Fibroblast of pulmonary artery (primary cell): ENCODE data around the gene ZNF57.
"Not testable (repeated sequence)": the region's sequence is repeated elsewhere in the genome, so short reads cannot be mapped to it uniquely, and the experiment has no call there.

Experiments
- DNase-seq: peaks from one replicate; pipeline ENCODE4 v3.0.0-alpha.2; 2010; ENCODE audit warnings: low read depth
- H3K4me3 ChIP-seq: replicated peaks from 2 replicates; pipeline ENCODE4 v1.5.1; 2011; ENCODE audit warnings: low read depth, mild to moderate bottlenecking, control low read depth, low read length, moderate library complexity
- CTCF ChIP-seq: IDR thresholded peaks from 2 replicates; pipeline ENCODE4 v1.5.1; 2011; ENCODE audit warnings: mild to moderate bottlenecking, control low read depth, low read length, inconsistent platforms; ENCODE audit errors: missing control alignments

ZNF57 gene

DNA sequence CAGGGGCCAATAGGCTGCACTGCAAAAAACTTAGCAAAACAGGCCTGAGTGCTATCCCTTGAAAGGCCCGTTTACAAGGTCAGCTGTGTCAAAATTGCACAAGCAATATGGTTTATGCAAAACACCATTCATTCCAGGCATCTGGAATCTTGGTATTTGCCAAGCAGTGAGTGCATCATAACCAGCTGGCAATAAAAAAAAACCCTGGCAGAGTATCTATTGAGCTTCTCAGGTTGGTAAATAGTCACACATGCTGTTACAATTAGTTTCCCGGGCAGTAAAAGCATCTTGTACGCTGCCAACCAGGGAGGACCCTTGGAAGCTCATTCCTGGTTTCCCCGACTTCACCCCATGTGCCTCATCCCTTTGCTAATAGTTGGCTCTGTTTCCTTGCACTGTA, 22.8 kb downstream of the ZNF57 start:
- no peak for TF ChIP-seq CTCF
- no peak overlapping the region for H3K4me3 ChIP-seq
- DNase-seq, result peak; percentile 58

- H3K4me3 ChIP-seq, result no peak overlapping the region
- no peak for TF ChIP-seq CTCF
- DNase-seq, result no peak
Observed at GRCh38 chr19:2926341-2927031, 25.8 kb downstream of the ZNF57 start.

- H3K4me3 ChIP-seq, result no peak overlapping the region
- no peak for TF ChIP-seq CTCF
- no peak for DNase-seq
Observed at GRCh38 chr19:2927032-2927430, 26.3 kb downstream of the ZNF57 start.

DNA sequence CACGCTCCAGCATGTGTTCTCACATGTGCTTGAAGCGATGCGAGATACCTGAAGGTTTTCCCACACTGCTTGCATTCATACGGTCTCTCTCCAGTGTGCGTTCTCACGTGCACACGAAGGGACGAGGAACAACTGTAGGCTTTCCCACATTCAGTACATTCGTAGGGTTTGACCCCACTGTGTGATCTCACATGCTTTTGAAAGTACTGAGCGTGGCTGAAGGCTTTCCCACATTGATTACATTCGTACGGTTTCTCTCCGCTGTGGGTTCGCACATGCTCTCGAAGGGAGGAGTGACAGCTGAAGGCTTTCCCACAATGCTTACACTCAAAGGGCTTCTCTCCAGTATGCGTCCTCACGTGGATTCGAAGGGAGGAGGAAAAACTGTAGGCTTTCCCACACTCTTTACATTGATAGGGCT, 32.8 kb downstream of the ZNF57 start:
- no peak for TF ChIP-seq CTCF
- no peak overlapping the region for H3K4me3 ChIP-seq
- DNase-seq, result no peak

DNA sequence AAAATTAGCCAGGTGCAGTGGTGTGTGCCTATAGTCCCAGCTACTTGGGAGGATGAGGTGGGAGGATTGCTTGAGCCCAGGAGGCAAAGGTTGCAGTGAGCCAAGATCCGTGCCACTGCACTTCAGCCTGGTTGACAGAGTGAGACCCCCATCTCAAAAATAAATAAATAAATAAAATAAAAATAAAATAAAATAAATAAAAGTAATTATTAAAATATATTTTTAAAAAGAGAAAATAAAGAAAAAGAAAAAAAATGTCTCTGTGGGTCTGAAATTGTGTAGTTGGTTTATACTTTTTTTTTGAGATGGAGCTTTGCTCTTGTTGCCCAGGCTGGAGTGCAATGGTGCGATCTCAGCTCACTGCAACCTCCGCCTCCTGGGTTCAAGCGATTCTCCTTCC, 35.1 kb downstream of the ZNF57 start:
- DNase-seq, H3K4me3 ChIP-seq: not testable (repeated sequence)

DNA sequence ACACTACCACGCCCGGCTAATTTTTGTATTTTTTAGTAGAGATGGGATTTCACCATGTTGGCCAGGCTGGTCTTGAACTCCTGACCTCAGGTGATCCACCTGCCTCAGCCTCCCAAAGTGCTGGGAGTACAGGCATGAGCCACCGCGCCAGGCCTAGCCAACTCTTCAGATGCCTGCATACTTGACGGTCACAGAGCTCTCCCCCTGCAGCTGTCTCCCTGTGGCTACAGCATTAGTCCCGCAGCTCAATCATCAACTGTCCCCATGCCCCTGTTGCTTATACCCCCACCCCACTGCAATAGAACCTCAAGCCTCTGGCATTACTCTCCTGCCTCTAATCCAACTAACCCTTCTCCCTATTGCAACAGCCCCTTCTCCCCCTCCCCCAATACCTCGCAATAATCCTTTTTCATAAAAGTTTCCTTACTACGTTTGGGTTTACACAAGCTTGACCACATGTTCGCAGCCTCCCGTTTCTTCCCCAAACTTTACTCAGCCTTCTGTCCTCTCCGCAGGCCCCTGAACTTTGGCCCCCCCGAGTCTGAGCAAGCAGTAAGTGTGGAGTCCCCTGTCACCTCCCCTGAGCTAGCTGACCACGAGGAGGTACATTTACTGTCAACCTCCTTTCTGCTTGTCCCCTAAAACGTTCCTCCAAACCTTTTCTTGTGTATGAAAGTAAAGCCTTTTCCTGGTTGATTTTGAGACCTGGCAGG, 42.4 kb downstream of the ZNF57 start:
- no peak for DNase-seq
- TF ChIP-seq CTCF, result no peak
- no peak overlapping the region for H3K4me3 ChIP-seq

- H3K4me3 ChIP-seq, result peak overlapping the region; percentile 83
- no peak for DNase-seq
- TF ChIP-seq CTCF, result no peak
Observed at GRCh38 chr19:2944403-2944774, 43.7 kb downstream of the ZNF57 start.
